ENCODE measurements around the gene MYH7. TPM values are rescaled to one million over a fixed set of nuclear protein-coding genes. Genes with fewer than 3 reads are reported as not detected.
"Not testable (repeated sequence)": the region's sequence is repeated elsewhere in the genome, so short reads cannot be mapped to it uniquely, and the experiment has no call there.

The MYH7 gene
- total RNA-seq, 2 donors from 2014 or later: 0.28 to 40.1 TPM

- H3K27me3 ChIP-seq (replicated peaks; ENCODE audit: insufficient read depth): no peaks in the 10 kb centered on the region
- H3K9me3 ChIP-seq: no peaks in the 10 kb centered on the region
- no peak overlapping the region for H3K27ac ChIP-seq
- no peaks in the 10 kb centered on the region for H3K4me1 ChIP-seq (replicated peaks)
- DNase-seq (ENCODE audit: low spot score): no peak
- 96% methylated on average over 3 of the region's 3 CpGs for WGBS
- H3K4me3 ChIP-seq: no peak overlapping the region
- H3K36me3 ChIP-seq: no peaks in the 10 kb centered on the region
- TF ChIP-seq POLR2A (IDR thresholded peaks at IDR 0.05): no peak
- TF ChIP-seq, protein P1, sequence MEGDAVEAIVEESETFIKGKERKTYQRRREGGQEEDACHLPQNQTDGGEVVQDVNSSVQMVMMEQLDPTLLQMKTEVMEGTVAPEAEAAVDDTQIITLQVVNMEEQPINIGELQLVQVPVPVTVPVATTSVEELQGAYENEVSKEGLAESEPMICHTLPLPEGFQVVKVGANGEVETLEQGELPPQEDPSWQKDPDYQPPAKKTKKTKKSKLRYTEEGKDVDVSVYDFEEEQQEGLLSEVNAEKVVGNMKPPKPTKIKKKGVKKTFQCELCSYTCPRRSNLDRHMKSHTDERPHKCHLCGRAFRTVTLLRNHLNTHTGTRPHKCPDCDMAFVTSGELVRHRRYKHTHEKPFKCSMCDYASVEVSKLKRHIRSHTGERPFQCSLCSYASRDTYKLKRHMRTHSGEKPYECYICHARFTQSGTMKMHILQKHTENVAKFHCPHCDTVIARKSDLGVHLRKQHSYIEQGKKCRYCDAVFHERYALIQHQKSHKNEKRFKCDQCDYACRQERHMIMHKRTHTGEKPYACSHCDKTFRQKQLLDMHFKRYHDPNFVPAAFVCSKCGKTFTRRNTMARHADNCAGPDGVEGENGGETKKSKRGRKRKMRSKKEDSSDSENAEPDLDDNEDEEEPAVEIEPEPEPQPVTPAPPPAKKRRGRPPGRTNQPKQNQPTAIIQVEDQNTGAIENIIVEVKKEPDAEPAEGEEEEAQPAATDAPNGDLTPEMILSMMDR (IDR thresholded peaks at IDR 0.05): no peak
- TF ChIP-seq POLR2AphosphoS5 (IDR thresholded peaks at IDR 0.05): no peak
- intact Hi-C loops (cut with DNase I): no loop called here
These were observed 36.3 kb downstream of the MYH7 start for GRCh38 chr14:23399136-23399535.

GRCh38 chr14:23398348-23398747 is 37.1 kb downstream of the MYH7 start:
- no peaks in the 10 kb centered on the region for H3K27me3 ChIP-seq (replicated peaks; ENCODE audit: insufficient read depth)
- WGBS: 74% methylated on average over 4 of the region's 4 CpGs
- no peak overlapping the region for H3K4me3 ChIP-seq
- no peaks in the 10 kb centered on the region for H3K9me3 ChIP-seq
- TF ChIP-seq, protein P1 (IDR thresholded peaks at IDR 0.05): no peak
- no peak for TF ChIP-seq POLR2A (IDR thresholded peaks at IDR 0.05)
- no peak for TF ChIP-seq POLR2AphosphoS5 (IDR thresholded peaks at IDR 0.05)
- DNase-seq (ENCODE audit: low spot score): no peak
- no peaks in the 10 kb centered on the region for H3K4me1 ChIP-seq (replicated peaks)
- no peak overlapping the region for H3K27ac ChIP-seq
- no peaks in the 10 kb centered on the region for H3K36me3 ChIP-seq
- intact Hi-C loops (cut with DNase I): no loop called here

DNA sequence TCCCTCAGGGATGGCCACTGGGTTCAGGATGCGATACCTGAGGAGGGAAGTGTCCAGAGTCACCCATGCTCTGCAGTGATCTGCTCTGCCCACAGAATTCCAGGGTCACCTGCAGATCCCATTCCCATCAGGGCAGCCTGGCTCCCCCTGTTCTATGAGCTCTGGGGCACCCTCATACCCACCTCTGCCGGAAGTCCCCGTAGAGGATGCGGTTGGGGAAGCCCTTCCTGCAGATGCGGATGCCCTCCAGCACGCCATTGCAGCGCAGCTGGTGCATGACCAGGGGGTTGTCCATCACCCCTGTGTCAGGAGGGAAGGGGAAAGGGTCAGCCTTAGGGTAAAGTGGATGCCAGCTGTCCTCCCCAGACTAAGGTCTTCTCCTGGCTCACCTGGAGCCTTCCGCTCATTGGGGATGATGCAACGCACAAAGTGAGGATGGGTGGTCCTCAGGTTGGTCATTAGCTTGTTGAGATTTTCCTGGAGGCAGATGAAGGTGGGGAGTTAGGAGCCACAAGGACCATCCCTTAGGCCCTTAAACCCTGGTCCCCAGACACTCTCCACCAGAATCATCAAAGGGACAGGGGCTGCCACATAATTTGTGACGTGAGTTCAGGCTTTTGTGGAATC is 38.6 kb downstream of the MYH7 start:
- DNase-seq (ENCODE audit: low spot score): no peak
- Histone ChIP-seq H3K27ac (no peak overlapping the region), H3K36me3 (no peaks in the 10 kb centered on the region), H3K4me1 (replicated peaks) (no peaks in the 10 kb centered on the region), H3K27me3 (replicated peaks; ENCODE audit: insufficient read depth) (no peaks in the 10 kb centered on the region), H3K4me3 (no peak overlapping the region), H3K9me3 (no peaks in the 10 kb centered on the region)
- intact Hi-C loops (cut with DNase I): no loop called here
- 96% methylated on average over 10 of the region's 10 CpGs for WGBS
- TF ChIP-seq, protein P1 (IDR thresholded peaks at IDR 0.05): no peak
- TF ChIP-seq POLR2A (IDR thresholded peaks at IDR 0.05) (no peak), POLR2AphosphoS5 (IDR thresholded peaks at IDR 0.05) (no peak)

GRCh38 chr14:23396126-23396525 is 39.3 kb downstream of the MYH7 start:
- 90% methylated on average over 10 of the region's 10 CpGs for WGBS
- Histone ChIP-seq H3K27ac (no peak overlapping the region), H3K27me3 (replicated peaks; ENCODE audit: insufficient read depth) (no peaks in the 10 kb centered on the region), H3K4me3 (no peak overlapping the region), H3K36me3 (no peaks in the 10 kb centered on the region), H3K9me3 (no peaks in the 10 kb centered on the region), H3K4me1 (replicated peaks) (no peaks in the 10 kb centered on the region)
- intact Hi-C loops (cut with DNase I): no loop called here
- TF ChIP-seq POLR2A (IDR thresholded peaks at IDR 0.05) (no peak), POLR2AphosphoS5 (IDR thresholded peaks at IDR 0.05) (no peak)
- TF ChIP-seq, protein P1 (IDR thresholded peaks at IDR 0.05): no peak
- no peak for DNase-seq (ENCODE audit: low spot score)

- Histone ChIP-seq H3K27ac (no peak overlapping the region), H3K4me1 (replicated peaks) (no peaks in the 10 kb centered on the region), H3K27me3 (replicated peaks; ENCODE audit: insufficient read depth) (no peaks in the 10 kb centered on the region), H3K36me3 (no peaks in the 10 kb centered on the region), H3K4me3 (no peak overlapping the region), H3K9me3 (no peaks in the 10 kb centered on the region)
- DNase-seq (ENCODE audit: low spot score): no peak
- TF ChIP-seq POLR2AphosphoS5 (IDR thresholded peaks at IDR 0.05) (no peak), POLR2A (IDR thresholded peaks at IDR 0.05) (no peak)
- TF ChIP-seq, protein P1 (IDR thresholded peaks at IDR 0.05): no peak
- intact Hi-C loops (cut with DNase I): no loop called here
- WGBS: 73% methylated on average over 7 of the region's 7 CpGs
These were observed 42.8 kb downstream of the MYH7 start for GRCh38 chr14:23392613-23393012.

- DNase-seq (ENCODE audit: low spot score); H3K9me3 ChIP-seq; H3K4me1 ChIP-seq (replicated peaks); H3K27ac ChIP-seq; H3K27me3 ChIP-seq (replicated peaks; ENCODE audit: insufficient read depth); intact Hi-C loops (cut with DNase I); H3K36me3 ChIP-seq; H3K4me3 ChIP-seq: not testable (repeated sequence)
- WGBS: 85% methylated on average over 5 of the region's 19 CpGs
These were observed 45.6 kb downstream of the MYH7 start for GRCh38 chr14:23389871-23390270.
